SH-SY5Y (cell line): Measurements from ENCODE around the gene SPEN.

Experiments used
- GATA2 ChIP-seq: IDR thresholded peaks from 2 replicates; pipeline ENCODE4 v1.6.1; 2011; ENCODE audit warnings: mild to moderate bottlenecking, low read depth, low read length
- GATA3 ChIP-seq: IDR thresholded peaks from 2 replicates; pipeline ENCODE4 v1.6.1; 2011; ENCODE audit warnings: low read depth, mild to moderate bottlenecking, low read length, moderate library complexity

DNA sequence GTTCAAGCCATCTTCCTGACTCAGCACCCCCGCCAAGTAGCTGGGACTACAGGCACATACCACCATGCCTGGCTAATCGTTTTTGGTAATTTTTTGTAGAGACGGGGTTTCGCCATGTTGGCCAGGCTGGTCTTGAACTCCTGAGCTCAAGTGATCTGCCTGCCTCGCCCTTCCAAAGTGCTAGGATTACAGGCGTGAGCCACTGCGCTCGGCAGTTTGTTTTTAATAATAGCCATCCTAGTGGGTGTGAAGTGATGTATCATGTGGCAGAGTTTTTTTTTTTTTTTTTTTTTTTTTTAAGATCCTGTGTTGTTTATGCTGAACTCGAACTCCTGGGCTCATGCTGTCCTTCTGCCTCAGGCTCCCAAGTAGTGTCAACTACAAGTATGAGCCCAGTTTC is 51.8 kb downstream of the SPEN start:
- TF ChIP-seq GATA2 (no peak), GATA3 (no peak)
